GM23338 (cell line): Measurements from ENCODE around the gene OLFML2A. TPM values are rescaled to one million over a fixed set of nuclear protein-coding genes. Genes with fewer than 3 reads are reported as not detected.

Experiments
- ATAC-seq: fragments of 200-7000 bp; cut with Tn5 transposase; 3 replicates; pipeline ENCODE4 v1.9.1; 2020
- DNase-seq: peaks from one replicate; pipeline ENCODE4 v3.0.0-alpha.2; 2015; ENCODE audit warnings: low spot score
- H2AFZ ChIP-seq: fragments of 200-600 bp; sonication (generic); 2 replicates; pipeline ENCODE4 v1.8.0; 2016; ENCODE audit warnings: antibody characterized with exemption, mild to moderate bottlenecking, moderate library complexity
- H3F3A ChIP-seq: fragments of 200-600 bp; sonication (generic); replicated peaks from 2 replicates; pipeline ENCODE4 v1.8.0; 2017; ENCODE audit warnings: antibody characterized with exemption, mixed run types, low read depth
- H3K27ac ChIP-seq: fragments of 200-600 bp; sonication (generic); 2 replicates; pipeline ENCODE4 v1.6.1; 2016; ENCODE audit warnings: low read depth
- H3K27me3 ChIP-seq: fragments of 200-600 bp; sonication (generic); 2 replicates; pipeline ENCODE4 v1.8.0; 2016; ENCODE audit warnings: mild to moderate bottlenecking, mixed run types, moderate library complexity; ENCODE audit not compliant: insufficient read depth
- H3K36me3 ChIP-seq: fragments of 200-600 bp; sonication (generic); 2 replicates; pipeline ENCODE4 v1.8.0; 2016; ENCODE audit warnings: mild to moderate bottlenecking; ENCODE audit not compliant: insufficient read depth
- H3K4me1 ChIP-seq: fragments of 200-600 bp; sonication (generic); 2 replicates; pipeline ENCODE4 v1.8.0; 2016; ENCODE audit warnings: mild to moderate bottlenecking, moderate library complexity; ENCODE audit not compliant: insufficient read depth
- H3K4me2 ChIP-seq: fragments of 200-600 bp; sonication (generic); 2 replicates; pipeline ENCODE4 v1.7.1; 2017; ENCODE audit warnings: mixed run types
- H3K4me3 ChIP-seq: fragments of 200-600 bp; sonication (generic); 2 replicates; pipeline ENCODE4 v1.6.1; 2016; ENCODE audit warnings: mixed run types
- H3K79me2 ChIP-seq: fragments of 200-600 bp; sonication (generic); replicated peaks from 2 replicates; pipeline ENCODE4 v1.8.0; 2017; ENCODE audit warnings: mild to moderate bottlenecking; ENCODE audit not compliant: insufficient read depth
- H3K9me2 ChIP-seq: fragments of 200-600 bp; sonication (generic); 2 replicates; pipeline ENCODE4 v1.8.0; 2017; ENCODE audit not compliant: insufficient read depth
- H4K20me1 ChIP-seq: fragments of 200-600 bp; sonication (generic); replicated peaks from 2 replicates; pipeline ENCODE4 v1.8.0; 2017; ENCODE audit warnings: mild to moderate bottlenecking; ENCODE audit not compliant: insufficient read depth
- H3K27ac Mint-ChIP-seq: 2 replicates; pipeline ENCODE4 v1.8.0; 2020; ENCODE audit warnings: inconsistent platforms, mild to moderate bottlenecking, moderate library complexity, mixed read lengths
- H3K27me3 Mint-ChIP-seq: 3 replicates; pipeline ENCODE4 v1.8.0; 2022; ENCODE audit warnings: low read depth, mild to moderate bottlenecking, moderate library complexity, mixed read lengths, inconsistent platforms; ENCODE audit not compliant: insufficient read depth, poor library complexity
- H3K36me3 Mint-ChIP-seq: 3 replicates; pipeline ENCODE4 v1.8.0; 2021; ENCODE audit warnings: low read depth, mild to moderate bottlenecking, inconsistent platforms, moderate library complexity, mixed read lengths
- H3K4me1 Mint-ChIP-seq: 3 replicates; pipeline ENCODE4 v1.8.0; 2020; ENCODE audit warnings: mild to moderate bottlenecking, inconsistent platforms, mixed read lengths
- H3K4me3 Mint-ChIP-seq: 3 replicates; pipeline ENCODE4 v1.8.0; 2021; ENCODE audit warnings: moderate library complexity, mild to moderate bottlenecking, inconsistent platforms, mixed read lengths
- H3K9me3 Mint-ChIP-seq: 3 replicates; pipeline ENCODE4 v1.8.0; 2020; ENCODE audit warnings: moderate library complexity, mild to moderate bottlenecking, inconsistent platforms, mixed read lengths
- EZH2 ChIP-seq: fragments of 200-600 bp; sonication (generic); IDR thresholded peaks from one replicate; pipeline ENCODE4 v1.8.0; 2017; ENCODE audit warnings: antibody characterized with exemption, mild to moderate bottlenecking, low read depth; ENCODE audit not compliant: unreplicated experiment
- JUNB ChIP-seq: IDR thresholded peaks from one replicate; pipeline ENCODE4 v1.6.1; 2016; ENCODE audit warnings: antibody characterized with exemption; ENCODE audit not compliant: unreplicated experiment
- ZNF114 ChIP-seq: fragments of 250-450 bp; sonication (Bioruptor Pico); IDR thresholded peaks from 2 replicates; pipeline ENCODE4 v1.5.0; 2020; ENCODE audit warnings: mild to moderate bottlenecking, moderate library complexity
- polyA plus RNA-seq: library from polyadenylated mRNA; unstranded; fragments of >200 nt; fragmentation: Nextera tagmentation; extraction: Ambion mirVana; gene quantifications from 2 replicates; pipeline ENCODE4 v1.2.1, GENCODE V29; 2016
- total RNA-seq: library from RNA; depleted of rRNA; stranded (reverse); fragments of >200 nt; shearing (Covaris generic); gene quantifications from 2 replicates; pipeline ENCODE4 v1.2.3, GENCODE V29; 2014
- TF ChIP-seq, protein P1 (sequence below): IDR thresholded peaks from one replicate; pipeline ENCODE4 v1.6.1; 2018; ENCODE audit warnings: antibody characterized with exemption; ENCODE audit not compliant: unreplicated experiment
- TF ChIP-seq, protein P2 (sequence below), 2 experiments: fragments of 200-600 bp in 1 of 2; sonication (generic) in 1 of 2; conservative IDR thresholded peaks; 2 replicates each; pipeline versions ENCODE4 v1.5.1 to v1.6.1; 2016 to 2017; ENCODE audit warnings: antibody characterized with exemption in 2 of 2, low read depth in 2 of 2, mild to moderate bottlenecking in 2 of 2, moderate library complexity in 1 of 2
- TF ChIP-seq, protein P3 (sequence below): IDR thresholded peaks from 2 replicates; pipeline ENCODE4 v1.6.1; 2016; ENCODE audit warnings: antibody characterized with exemption

OLFML2A gene
- total and polyA plus RNA-seq, 2 experiments from 2014 or later = 1.1 to 6.7 TPM

DNA sequence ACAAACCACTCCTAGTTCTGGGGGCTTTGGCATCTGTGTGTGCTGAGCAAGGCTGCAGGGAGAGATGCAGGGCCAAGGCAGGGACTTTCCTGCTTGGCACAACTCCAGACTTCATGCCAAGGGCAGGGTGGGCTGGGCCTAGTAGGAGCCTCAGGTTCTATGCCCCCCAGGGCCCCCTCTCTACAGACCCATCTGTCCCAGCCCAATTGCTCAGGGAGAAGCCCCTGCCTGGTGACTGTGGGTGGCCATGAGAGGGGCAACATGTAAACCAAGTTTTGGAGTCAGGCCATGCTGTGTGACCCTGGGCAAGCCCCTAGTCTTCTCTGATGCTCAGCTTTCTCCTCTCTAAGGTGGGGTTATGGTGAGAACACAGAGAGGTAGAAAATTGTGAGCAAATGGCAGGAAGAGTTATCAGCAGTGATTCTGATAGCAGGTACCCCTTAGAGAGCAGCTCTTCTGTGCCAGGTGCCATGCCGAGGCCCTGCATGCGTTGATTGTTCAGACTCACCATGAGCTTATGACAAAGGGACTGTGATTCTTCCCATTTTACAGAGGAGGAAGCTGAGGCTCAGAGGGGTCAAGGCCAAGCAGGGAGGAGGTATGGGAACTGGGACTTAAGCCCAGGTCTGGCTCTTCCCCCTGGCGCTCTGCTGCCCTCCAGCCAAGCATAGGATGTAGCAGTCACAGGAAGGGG is 5.2 kb downstream of the OLFML2A start (continued):
- TF ChIP-seq, protein P1, sequence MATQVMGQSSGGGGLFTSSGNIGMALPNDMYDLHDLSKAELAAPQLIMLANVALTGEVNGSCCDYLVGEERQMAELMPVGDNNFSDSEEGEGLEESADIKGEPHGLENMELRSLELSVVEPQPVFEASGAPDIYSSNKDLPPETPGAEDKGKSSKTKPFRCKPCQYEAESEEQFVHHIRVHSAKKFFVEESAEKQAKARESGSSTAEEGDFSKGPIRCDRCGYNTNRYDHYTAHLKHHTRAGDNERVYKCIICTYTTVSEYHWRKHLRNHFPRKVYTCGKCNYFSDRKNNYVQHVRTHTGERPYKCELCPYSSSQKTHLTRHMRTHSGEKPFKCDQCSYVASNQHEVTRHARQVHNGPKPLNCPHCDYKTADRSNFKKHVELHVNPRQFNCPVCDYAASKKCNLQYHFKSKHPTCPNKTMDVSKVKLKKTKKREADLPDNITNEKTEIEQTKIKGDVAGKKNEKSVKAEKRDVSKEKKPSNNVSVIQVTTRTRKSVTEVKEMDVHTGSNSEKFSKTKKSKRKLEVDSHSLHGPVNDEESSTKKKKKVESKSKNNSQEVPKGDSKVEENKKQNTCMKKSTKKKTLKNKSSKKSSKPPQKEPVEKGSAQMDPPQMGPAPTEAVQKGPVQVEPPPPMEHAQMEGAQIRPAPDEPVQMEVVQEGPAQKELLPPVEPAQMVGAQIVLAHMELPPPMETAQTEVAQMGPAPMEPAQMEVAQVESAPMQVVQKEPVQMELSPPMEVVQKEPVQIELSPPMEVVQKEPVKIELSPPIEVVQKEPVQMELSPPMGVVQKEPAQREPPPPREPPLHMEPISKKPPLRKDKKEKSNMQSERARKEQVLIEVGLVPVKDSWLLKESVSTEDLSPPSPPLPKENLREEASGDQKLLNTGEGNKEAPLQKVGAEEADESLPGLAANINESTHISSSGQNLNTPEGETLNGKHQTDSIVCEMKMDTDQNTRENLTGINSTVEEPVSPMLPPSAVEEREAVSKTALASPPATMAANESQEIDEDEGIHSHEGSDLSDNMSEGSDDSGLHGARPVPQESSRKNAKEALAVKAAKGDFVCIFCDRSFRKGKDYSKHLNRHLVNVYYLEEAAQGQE = no peak
- no peak for TF ChIP-seq ZNF114 (CRISPR knock-in tag)
- no peak for TF ChIP-seq JUNB

DNA sequence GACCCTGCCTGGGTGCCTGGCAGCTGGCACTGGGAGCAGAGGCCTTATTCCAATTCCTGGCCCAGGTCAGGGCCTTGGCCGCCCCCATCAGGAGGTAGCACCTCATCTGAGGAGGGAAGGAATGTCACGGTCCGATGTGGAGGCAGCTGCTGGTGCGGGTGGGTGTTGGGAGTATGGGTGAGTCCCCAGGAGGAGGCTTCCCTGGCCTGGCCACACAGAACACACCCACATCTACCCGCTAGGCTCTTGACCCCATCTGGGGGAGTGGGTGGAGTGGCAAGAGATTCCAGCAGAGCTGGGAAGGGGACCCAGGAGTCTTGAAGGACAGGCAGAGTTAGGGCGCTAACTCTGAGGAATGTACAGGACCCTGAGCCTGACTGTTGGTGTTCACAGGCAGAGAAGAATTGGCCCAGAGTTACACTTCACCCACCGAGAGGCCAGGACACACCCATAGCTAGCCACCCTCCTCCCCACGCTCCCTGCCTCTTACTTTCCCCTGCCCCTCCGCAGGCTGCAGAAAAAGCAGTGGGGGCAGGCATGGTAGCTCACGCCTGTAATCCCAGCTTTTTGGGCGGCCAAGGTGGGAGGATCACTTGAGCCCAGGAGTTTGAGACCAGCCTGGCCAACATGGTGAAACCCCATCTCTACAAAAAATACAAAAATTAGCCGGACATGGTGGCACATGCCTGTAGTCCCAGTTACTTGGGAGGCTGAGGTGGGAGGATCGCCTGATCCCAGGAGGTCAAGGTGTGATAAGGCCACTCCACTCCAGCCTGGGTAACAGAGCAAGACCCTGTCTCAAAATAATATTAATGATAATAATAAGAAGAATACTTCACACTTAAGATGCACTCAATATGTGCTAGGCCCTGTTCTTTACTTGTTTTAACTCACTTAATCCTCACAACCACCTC is 6.0 kb downstream of the OLFML2A start:
- ATAC-seq (no peak), DNase-seq (no peak)
- Histone ChIP-seq H3K27ac (no peak overlapping the region), H3K36me3 (no peaks in the 10 kb centered on the region), H2AFZ (no peak overlapping the region), H3K4me1 (peaks cover 17% of the 10 kb centered on the region; the same call in 1 of the 2 replicates), H4K20me1 (no peaks in the 10 kb centered on the region), H3K9me2 (no peaks in the 10 kb centered on the region), H3K27me3 (peaks cover 9% of the 10 kb centered on the region; the same call in 1 of the 2 replicates), H3K4me2 (no peak overlapping the region), H3K4me3 (no peak overlapping the region), H3F3A (peaks cover 6% of the 10 kb centered on the region; the same call in 1 of the 2 replicates), H3K79me2 (no peaks in the 10 kb centered on the region)
- Mint-ChIP-seq H3K4me1 (peaks cover 22% of the 10 kb centered on the region), H3K36me3 (no peaks in the 10 kb centered on the region; the same call in 2 of the 3 replicates), H3K4me3 (no peak overlapping the region), H3K27ac (no peak overlapping the region; the same call in 1 of the 2 replicates), H3K27me3 (peaks cover 17% of the 10 kb centered on the region), H3K9me3 (no peaks in the 10 kb centered on the region)
- TF ChIP-seq, protein P2, sequence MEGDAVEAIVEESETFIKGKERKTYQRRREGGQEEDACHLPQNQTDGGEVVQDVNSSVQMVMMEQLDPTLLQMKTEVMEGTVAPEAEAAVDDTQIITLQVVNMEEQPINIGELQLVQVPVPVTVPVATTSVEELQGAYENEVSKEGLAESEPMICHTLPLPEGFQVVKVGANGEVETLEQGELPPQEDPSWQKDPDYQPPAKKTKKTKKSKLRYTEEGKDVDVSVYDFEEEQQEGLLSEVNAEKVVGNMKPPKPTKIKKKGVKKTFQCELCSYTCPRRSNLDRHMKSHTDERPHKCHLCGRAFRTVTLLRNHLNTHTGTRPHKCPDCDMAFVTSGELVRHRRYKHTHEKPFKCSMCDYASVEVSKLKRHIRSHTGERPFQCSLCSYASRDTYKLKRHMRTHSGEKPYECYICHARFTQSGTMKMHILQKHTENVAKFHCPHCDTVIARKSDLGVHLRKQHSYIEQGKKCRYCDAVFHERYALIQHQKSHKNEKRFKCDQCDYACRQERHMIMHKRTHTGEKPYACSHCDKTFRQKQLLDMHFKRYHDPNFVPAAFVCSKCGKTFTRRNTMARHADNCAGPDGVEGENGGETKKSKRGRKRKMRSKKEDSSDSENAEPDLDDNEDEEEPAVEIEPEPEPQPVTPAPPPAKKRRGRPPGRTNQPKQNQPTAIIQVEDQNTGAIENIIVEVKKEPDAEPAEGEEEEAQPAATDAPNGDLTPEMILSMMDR (conservative IDR thresholded peaks at IDR 0.05; ENCODE audit: low read depth in 2 of 2) = peak in 1 of 2 experiments; percentile 17; a peak in 1 of 4 replicates
- TF ChIP-seq EZH2 = no peak
- no peak for TF ChIP-seq JUNB
- TF ChIP-seq, protein P3, sequence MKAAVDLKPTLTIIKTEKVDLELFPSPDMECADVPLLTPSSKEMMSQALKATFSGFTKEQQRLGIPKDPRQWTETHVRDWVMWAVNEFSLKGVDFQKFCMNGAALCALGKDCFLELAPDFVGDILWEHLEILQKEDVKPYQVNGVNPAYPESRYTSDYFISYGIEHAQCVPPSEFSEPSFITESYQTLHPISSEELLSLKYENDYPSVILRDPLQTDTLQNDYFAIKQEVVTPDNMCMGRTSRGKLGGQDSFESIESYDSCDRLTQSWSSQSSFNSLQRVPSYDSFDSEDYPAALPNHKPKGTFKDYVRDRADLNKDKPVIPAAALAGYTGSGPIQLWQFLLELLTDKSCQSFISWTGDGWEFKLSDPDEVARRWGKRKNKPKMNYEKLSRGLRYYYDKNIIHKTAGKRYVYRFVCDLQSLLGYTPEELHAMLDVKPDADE = no peak
